IPS-20b (cell line): Measurements from ENCODE around the gene CLEC3B.

Source experiments
- H3K27ac ChIP-seq: one replicate; pipeline ENCODE4 v1.5.1; 2013; ENCODE audit warnings: low read length
- H3K27me3 ChIP-seq: 2 replicates; pipeline ENCODE4 v1.6.1; 2013; ENCODE audit warnings: mild to moderate bottlenecking, low read length, inconsistent platforms; ENCODE audit not compliant: insufficient read depth
- H3K36me3 ChIP-seq: 2 replicates; pipeline ENCODE4 v1.6.1; 2013; ENCODE audit warnings: low read depth, mild to moderate bottlenecking, inconsistent platforms, low read length, moderate library complexity; ENCODE audit not compliant: insufficient read depth
- H3K4me1 ChIP-seq: 2 replicates; pipeline ENCODE4 v1.6.1; 2013; ENCODE audit warnings: mild to moderate bottlenecking, control low read depth, inconsistent platforms, low read length, moderate library complexity; ENCODE audit not compliant: insufficient read depth
- H3K4me3 ChIP-seq: 2 replicates; pipeline ENCODE4 v1.5.1; 2013; ENCODE audit warnings: mild to moderate bottlenecking, low read length, inconsistent platforms
- H3K9ac ChIP-seq: 2 replicates; pipeline ENCODE4 v1.6.1; 2013; ENCODE audit warnings: low read depth, mild to moderate bottlenecking, inconsistent platforms, low read length, moderate library complexity
- H3K9me3 ChIP-seq: 2 replicates; pipeline ENCODE4 v1.6.1; 2013; ENCODE audit warnings: mild to moderate bottlenecking, low read depth, low read length, inconsistent platforms; ENCODE audit not compliant: insufficient read depth

The CLEC3B gene

DNA sequence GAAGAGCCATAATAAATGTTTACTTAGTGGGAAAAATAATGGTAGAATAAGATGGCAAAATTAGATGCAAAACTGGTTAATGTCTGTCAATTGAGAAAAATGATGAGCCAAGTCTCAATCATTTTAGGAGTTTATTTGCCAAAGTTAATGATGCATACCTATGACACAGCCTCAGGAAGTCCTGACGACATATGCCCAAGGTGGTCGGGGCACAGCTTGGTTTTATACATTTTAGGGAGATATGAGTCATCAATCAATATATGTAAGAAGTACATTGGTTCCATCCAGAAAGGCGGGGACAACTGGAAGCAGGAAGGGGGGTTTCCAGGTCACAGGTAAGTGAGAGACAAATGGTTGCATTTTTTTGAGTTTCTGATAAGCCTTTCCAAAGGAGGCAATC lies 31.5 kb downstream of the CLEC3B start:
- H3K9ac ChIP-seq = no peak overlapping the region
- peaks cover 80% of the 10 kb centered on the region for H3K27me3 ChIP-seq
- H3K9me3 ChIP-seq = no peaks in the 10 kb centered on the region
- no peak overlapping the region for H3K27ac ChIP-seq
- no peaks in the 10 kb centered on the region for H3K36me3 ChIP-seq
- peaks cover 9% of the 10 kb centered on the region for H3K4me1 ChIP-seq
- H3K4me3 ChIP-seq = no peak overlapping the region

DNA sequence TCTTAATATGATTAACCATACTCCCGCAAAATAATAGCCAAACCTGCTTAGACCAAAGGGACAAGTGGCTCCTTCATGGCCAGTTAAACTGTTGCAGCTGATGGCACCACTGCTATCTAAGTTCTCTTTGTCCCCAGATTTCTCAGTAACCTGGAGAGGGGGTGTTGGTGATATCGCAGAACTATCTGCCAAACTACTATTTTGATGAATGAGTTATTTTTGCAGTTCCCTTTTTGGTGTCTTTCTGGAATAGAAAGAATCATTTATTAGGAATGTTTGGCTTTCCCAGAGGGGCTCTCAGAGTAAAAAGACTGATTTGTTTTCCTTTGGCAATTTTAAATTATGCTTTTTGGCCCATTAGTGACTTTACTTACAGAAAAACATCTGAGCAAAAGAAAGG lies 33.0 kb downstream of the CLEC3B start:
- Histone ChIP-seq H3K9ac (no peak overlapping the region), H3K27me3 (peaks cover 74% of the 10 kb centered on the region), H3K9me3 (no peaks in the 10 kb centered on the region), H3K27ac (no peak overlapping the region), H3K4me1 (peaks cover 9% of the 10 kb centered on the region), H3K4me3 (no peak overlapping the region), H3K36me3 (no peaks in the 10 kb centered on the region)

DNA sequence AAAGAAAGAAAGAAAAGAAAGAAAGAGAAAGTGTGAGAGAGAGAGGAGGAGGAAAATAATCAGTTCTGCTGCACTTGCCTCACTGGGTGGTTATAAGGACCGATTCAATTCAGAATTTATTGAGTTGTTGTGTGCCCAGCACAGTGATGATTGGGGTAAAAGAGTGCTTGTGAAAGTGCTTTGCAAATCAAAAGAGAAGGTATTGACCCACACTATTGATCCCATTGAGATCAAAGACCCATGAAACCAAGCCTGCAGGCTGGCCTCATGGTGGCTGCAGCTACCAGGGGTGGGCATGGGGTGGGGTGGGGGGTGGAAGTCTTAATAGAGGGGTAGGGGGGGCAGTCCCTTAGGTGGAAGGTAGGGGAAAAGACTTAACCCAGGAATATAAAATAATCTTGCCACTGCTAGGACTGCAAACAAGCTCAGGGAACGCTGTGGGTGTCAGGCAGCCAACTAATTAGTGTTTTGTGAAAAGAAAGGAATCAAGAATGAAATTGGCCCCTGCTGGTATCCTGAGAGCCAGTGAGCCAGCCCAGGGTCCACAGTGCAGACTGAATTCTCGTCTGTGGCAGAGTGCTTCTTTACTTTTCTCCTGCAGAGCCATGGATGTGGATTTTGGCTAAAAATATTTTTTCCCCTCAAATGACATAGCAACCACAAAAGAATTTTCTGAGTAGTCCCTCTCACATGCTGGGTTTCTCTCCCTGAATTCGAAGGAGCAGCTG lies 34.2 kb downstream of the CLEC3B start:
- H3K36me3 ChIP-seq = no peaks in the 10 kb centered on the region
- H3K9ac ChIP-seq = no peak overlapping the region
- H3K27ac ChIP-seq = no peak overlapping the region
- peaks cover 62% of the 10 kb centered on the region for H3K27me3 ChIP-seq
- peaks cover 9% of the 10 kb centered on the region; the same call in 1 of the 2 replicates for H3K4me1 ChIP-seq
- no peaks in the 10 kb centered on the region for H3K9me3 ChIP-seq
- no peak overlapping the region for H3K4me3 ChIP-seq

DNA sequence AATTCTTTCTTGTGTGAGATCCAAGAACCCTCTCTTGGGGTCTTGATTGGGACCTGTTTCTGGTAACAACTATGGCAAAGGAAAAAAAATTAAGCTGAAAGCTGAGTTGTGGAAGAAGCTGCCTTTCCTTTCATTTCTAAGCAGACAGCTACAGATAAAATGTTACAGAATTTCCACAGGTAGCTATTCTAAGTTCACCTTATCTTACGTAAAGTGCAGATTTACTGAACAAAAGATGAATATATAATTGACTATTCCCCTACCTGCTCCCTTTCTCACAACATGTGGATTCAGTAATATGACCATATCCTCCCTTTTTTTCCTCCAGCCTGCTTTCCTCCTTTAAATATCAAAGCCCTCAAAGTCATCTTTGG lies 36.6 kb downstream of the CLEC3B start:
- H3K4me1 ChIP-seq = peaks cover 9% of the 10 kb centered on the region; the same call in 1 of the 2 replicates
- no peaks in the 10 kb centered on the region for H3K36me3 ChIP-seq
- H3K27me3 ChIP-seq = peaks cover 38% of the 10 kb centered on the region
- H3K9ac ChIP-seq = no peak overlapping the region
- H3K9me3 ChIP-seq = no peaks in the 10 kb centered on the region
- no peak overlapping the region for H3K4me3 ChIP-seq
- H3K27ac ChIP-seq = no peak overlapping the region

DNA sequence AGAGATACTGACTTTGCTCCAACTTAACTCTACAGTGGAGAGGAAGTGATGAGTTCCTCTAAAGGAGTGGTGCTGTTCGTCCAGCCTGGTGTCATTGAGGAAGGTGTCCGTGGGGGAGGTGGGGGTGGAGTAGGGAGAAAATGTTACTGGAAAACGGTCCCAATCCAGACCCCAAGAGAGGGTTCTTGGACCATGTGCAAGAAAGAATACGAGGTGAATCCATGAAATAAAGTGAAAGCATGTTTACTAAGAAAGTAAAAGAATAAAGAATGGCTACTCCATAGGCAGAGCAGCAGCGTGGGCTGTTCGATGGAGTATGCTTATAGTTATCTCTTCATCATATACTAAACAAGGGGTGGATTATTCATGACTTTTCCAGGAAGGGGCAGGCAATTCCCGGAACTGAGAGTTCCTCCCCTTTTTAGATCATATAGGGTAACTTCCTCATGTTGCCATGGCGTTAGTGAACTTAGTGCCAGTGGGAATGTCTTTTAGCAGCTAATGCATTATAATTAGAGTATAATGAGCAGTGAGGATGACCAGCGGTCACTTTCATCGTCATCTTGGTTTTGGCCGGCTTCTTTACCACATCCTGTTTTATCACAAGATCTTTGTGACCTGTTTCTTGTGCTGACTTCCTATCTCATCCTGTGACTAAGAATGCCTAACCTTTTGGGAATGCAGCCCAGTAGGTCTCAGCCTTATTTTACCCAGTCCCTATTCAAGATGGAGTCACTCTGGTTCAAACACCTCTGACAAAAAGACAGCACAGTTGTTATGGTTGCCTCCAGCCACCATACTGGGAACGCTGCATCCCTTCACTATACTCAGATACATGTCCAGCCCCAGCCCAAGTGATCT lies 38.6 kb downstream of the CLEC3B start:
- Histone ChIP-seq H3K9me3 (no peaks in the 10 kb centered on the region), H3K4me3 (no peak overlapping the region), H3K36me3 (no peaks in the 10 kb centered on the region), H3K4me1 (peaks cover 9% of the 10 kb centered on the region; the same call in 1 of the 2 replicates), H3K27ac (no peak overlapping the region), H3K9ac (no peak overlapping the region), H3K27me3 (peaks cover 18% of the 10 kb centered on the region)

DNA sequence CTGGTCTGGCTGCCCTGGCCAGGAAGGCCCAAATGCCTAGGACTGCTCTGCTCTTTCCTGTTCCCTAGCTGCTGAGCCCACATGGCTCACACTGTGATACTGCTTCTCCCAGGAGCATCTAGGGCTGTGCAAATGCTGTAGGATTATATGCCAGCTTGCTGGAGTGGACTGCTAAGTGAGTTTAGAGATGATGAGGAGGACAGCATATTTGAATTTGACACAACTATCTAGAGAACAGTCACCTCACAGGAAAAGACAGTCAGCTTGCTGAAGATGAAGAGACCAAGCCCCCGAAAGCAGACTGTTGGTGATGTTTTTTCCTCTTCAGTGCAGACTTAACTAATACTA lies 39.2 kb downstream of the CLEC3B start:
- H3K4me1 ChIP-seq = peaks cover 6% of the 10 kb centered on the region; the same call in 1 of the 2 replicates

DNA sequence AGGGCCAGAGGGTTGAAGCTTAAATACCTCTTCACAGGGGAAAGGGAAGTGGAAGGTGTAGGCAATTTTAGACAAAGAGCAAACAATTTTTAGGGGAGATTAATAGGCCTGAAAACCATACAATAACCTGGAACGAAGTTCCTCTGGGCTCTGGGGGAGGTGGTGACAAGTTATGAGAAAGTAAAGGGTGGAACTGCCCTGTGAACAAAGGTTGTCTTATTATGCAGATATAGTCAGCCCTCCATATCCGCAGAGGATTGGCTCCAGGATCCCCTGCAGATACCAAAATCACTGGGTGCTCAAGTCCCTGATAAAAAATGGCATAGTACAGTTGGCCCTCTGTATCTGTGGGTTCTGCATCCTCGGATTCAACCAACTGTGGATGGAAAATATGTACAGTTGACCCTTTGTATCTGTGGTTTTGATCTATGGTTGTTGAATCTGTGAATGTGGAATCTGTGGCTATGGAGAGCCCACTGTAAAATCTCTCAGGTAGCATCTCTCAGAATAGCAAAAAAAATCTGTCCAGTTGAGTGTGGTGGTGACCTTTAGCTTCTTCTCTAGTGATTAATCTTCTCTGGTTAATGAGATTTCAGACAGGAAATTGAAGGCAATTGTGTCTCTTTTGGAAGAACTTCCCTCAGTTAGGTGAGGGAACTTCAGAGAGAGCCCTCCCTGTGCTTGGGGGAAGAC lies 40.2 kb downstream of the CLEC3B start:
- no peaks in the 10 kb centered on the region for H3K9me3 ChIP-seq
- no peaks in the 10 kb centered on the region for H3K36me3 ChIP-seq
- H3K27me3 ChIP-seq = peaks cover 4% of the 10 kb centered on the region; the same call in 1 of the 2 replicates
- H3K4me1 ChIP-seq = no peaks in the 10 kb centered on the region
- H3K4me3 ChIP-seq = no peak overlapping the region
- no peak overlapping the region for H3K27ac ChIP-seq
- H3K9ac ChIP-seq = no peak overlapping the region

More for the DNA sequence above, 39.2 kb downstream of the CLEC3B start:
- H3K9ac ChIP-seq = no peak overlapping the region
- no peaks in the 10 kb centered on the region for H3K36me3 ChIP-seq
- H3K9me3 ChIP-seq = no peaks in the 10 kb centered on the region
- H3K27me3 ChIP-seq = peaks cover 13% of the 10 kb centered on the region
- H3K27ac ChIP-seq = no peak overlapping the region
- H3K4me3 ChIP-seq = no peak overlapping the region

DNA sequence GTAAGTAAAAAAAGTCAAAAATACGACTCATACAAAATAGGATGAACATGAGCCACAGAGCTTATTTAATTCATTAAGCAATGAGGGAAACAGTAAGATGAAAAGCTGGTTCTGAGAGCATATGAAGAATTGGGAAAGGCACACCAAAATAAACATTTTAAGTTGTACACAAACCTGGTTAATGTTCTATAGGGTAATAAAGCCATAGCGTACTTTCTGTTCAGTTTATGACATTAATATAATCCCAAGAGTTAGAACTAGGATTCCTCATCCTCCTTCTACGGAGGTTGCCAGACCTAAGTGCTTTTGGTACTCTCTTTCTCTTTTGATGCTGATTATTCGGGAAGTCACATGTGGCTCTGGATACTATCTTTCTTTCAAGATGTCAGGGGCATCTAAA lies 41.4 kb downstream of the CLEC3B start:
- no peak overlapping the region for H3K4me3 ChIP-seq
- H3K27ac ChIP-seq = no peak overlapping the region

DNA sequence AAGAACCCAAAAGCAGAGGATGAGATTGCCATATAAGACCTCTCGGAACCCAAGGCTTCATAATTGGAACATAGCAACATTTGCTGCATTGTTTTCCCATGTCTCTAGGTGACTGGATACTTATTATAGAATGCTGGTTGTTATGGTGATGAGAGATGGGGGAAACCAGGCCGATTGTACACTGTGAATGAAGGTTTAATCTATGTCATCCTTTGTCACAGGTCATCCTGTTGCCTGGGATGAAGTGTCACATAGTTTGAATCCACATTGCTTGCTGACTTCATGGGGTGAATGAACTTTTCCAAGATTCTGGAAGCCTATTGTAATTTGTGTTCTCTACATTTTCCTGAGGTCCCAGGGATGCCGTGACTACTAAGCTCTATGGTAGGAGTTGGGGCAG lies 41.8 kb downstream of the CLEC3B start:
- H3K9me3 ChIP-seq = no peaks in the 10 kb centered on the region
- H3K4me1 ChIP-seq = no peaks in the 10 kb centered on the region
- H3K4me3 ChIP-seq = no peak overlapping the region
- no peaks in the 10 kb centered on the region for H3K27me3 ChIP-seq
- no peak overlapping the region for H3K27ac ChIP-seq
- no peak overlapping the region for H3K9ac ChIP-seq
- H3K36me3 ChIP-seq = no peaks in the 10 kb centered on the region

More for the DNA sequence above, 41.4 kb downstream of the CLEC3B start:
- Histone ChIP-seq H3K36me3 (no peaks in the 10 kb centered on the region), H3K9me3 (no peaks in the 10 kb centered on the region), H3K27me3 (no peaks in the 10 kb centered on the region), H3K4me1 (no peaks in the 10 kb centered on the region), H3K9ac (no peak overlapping the region)

DNA sequence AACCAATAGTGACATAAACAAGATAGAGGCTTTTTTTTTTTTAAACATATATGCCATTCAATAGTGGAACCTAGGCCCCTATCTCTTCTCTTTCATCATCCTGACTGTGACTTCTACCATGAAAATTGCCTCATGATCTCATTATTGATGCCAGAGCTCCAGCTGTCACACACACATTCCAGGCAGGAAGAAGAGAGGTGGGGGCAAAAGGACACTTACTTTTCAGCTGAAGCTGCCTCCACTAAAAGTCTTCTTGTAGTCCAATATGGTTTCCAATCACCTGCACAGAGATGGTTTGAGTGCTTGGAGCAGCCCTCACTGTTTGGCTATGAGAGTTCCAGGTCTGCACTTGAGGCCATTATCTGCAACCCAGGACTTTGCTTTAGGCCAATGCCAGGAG lies 45.0 kb downstream of the CLEC3B start:
- no peak overlapping the region for H3K4me3 ChIP-seq
- no peaks in the 10 kb centered on the region for H3K9me3 ChIP-seq
- no peaks in the 10 kb centered on the region for H3K27me3 ChIP-seq
- no peaks in the 10 kb centered on the region for H3K4me1 ChIP-seq
- no peak overlapping the region for H3K9ac ChIP-seq
- H3K36me3 ChIP-seq = no peaks in the 10 kb centered on the region
- no peak overlapping the region for H3K27ac ChIP-seq

DNA sequence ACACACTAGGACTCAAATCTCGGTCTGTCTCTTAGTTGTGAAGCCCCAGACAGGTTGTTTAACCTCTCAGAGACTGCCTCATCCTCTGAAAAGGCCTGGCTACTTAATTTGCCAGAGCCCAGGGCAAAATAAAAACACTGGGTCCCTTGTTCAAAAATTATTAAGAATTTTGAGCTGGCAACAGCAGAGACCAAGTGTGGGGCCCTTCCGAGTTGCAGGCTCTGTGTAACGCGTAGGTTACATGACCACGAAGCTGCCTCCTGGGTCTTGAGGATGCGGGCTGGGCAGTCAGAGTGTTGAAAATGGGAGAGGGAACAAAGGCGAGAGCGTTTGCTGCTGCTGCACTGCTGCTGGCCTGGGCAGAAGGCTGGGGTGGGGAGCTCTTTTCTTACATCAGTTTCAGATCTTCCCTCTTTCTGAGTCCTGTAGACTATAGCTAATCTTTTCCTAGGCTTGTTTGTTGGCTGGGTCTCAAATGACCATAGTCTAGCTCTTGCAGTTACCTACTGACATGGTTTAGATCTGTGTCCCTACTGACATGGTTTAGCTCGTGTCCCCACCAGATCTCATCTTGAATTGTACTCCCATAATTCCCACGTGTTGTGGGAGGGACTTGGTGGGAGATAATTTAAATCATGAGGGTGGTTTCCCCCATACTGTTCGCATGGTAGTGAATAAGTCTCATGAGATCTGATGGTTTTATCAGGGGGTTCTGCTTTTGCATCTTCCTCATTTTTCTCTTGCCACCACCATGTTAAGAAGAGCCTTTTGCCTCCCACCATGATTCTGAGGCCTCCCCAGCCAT lies 49.9 kb downstream of the CLEC3B start:
- H3K9ac ChIP-seq = no peak overlapping the region
- H3K4me3 ChIP-seq = no peak overlapping the region
- H3K27me3 ChIP-seq = no peaks in the 10 kb centered on the region
- no peak overlapping the region for H3K27ac ChIP-seq
- H3K9me3 ChIP-seq = no peaks in the 10 kb centered on the region
- no peaks in the 10 kb centered on the region for H3K4me1 ChIP-seq
- H3K36me3 ChIP-seq = no peaks in the 10 kb centered on the region
